GM21723 (cell line): ENCODE results near the gene ZC3H15.
A peak's percentile ranks its signal among the peaks of the same experiment; 100 is the strongest.
"Not testable (repeated sequence)": the region's sequence is repeated elsewhere in the genome, so short reads cannot be mapped to it uniquely, and the experiment has no call there.

Experiments
- ATAC-seq: cut with Tn5 transposase; IDR thresholded peaks from one replicate; pipeline ENCODE4 v1.9.1; 2021; ENCODE audit warnings: mild to moderate bottlenecking, moderate library complexity; ENCODE audit not compliant: unreplicated experiment

The ZC3H15 gene

DNA sequence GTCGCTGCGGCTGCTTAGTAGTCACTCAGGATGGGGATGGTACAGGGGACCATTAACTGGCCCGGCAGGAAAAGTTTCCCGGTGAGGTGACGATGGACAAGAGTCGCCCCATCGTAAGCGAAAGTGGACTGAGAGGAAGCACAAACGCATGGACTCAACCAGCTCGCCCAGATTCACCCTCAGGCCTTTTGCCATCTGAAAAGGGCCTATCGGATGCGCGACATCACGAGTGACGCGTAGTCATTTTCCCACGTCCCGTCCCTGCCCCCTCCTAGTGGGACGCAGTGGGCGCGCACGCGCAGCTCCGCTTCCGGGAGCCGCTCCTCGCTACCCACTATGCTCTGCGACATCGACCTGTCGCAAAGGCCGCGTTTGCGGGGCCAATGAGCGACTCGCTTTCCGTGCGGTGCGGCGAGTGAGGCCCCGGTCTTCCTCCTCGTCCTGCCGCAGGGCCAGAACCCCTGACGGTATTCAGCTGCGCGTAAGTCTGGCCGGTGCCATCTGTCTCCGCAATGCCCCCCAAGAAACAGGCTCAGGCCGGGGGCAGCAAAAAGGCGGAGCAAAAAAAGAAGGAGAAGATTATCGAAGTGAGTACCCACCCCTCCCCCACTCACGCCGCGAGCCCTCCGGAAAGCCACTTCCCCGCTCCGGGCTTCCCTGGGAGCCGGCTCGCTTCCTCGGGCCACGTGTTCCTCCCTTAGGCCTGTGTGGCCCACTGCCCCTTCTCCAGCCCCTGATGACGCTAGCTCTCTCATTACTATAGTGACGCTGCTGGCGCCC, at the start of gene ZC3H15:
ZC3H15 (plus strand) TSS at position 390 of the 780 bp plus-strand sequence; CDS start at position 513, 123 bp downstream.
- peak; percentile 85 for ATAC-seq

- ATAC-seq: no peak
Measured at GRCh38 chr2:186437719-186438118, 48.3 kb upstream of the ZC3H15 start.

DNA sequence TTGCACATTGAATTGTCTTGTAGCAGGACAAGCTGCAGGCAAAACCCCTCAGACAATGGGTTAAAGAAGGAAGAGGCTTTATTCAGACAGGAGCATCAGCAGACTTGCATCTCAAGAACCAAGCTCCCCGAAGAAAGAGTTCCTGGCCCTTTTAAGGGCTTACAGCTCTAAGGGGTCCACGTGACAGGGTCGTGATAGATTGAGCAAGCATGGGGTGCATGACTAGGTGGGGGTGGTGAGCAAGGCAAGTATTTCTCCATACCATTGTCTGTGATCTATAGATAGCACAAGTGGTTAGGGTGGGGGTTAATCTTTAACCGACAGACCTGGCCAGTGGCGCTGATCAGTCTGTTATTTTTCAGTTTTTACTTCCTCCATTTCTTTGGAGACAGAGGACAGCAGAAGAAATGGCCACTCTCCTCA, 46.4 kb upstream of the ZC3H15 start:
- not testable (repeated sequence) for ATAC-seq

- ATAC-seq: no peak
Measured at GRCh38 chr2:186440506-186440905, 45.6 kb upstream of the ZC3H15 start.

DNA sequence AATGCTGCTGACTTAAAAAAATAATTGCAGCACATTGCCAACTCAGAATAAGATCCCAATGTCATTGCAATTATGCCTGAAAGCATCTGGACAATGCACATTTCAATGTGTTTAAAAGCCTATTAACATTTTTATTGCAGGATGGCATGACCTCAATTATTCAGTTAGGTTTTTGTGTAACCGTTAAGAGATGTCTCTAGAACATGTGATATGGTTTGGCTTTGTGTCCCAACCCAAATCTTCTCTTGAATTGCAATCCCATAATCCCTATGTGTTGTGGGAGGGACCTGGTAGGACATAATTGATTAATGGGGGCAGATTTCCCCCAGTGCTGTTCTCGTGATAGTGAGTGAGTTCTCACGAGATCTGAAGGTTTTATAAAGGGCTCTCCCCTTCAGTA, 43.2 kb upstream of the ZC3H15 start:
- ATAC-seq: no peak

GRCh38 chr2:186443851-186444250, 42.2 kb upstream of the ZC3H15 start:
- ATAC-seq: no peak

DNA sequence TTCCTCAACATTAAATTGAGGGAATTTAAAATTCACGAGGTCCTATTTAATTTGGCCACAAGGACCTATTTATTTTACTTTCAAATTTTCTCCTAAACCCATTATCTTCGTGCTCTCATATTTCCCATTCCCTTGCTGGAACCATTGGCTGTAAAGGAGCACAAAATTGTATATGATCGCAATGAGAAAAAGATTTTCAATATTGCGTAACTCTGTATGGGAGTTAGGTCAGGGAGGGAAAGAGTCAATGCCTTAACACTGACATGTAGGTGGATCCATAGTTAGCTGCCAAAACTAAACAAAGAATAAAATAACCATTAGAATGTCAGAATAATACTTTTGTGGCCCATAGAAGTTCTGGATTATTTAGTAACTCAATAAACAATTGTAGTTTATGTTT, 40.6 kb upstream of the ZC3H15 start:
- ATAC-seq: no peak

DNA sequence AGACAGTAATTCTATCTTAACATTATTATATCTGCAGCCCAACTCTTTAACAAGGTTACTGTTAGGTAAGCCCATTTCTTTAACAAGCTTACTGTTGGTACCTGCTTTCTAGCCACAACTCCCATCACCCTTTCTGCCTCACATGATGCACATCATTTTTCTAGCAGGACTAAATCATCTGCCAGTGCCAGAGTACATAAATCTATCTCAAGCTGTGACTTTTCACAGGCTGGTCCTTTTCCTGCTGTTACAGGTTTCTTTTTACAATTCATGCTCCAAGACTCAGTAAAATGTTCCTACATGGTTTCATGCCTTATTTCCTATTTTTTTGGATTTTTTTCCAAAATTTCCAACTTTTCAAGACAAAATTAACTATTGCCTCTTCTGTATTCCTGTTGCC, 30.4 kb upstream of the ZC3H15 start:
- ATAC-seq: no peak

GRCh38 chr2:186456941-186457340, 29.1 kb upstream of the ZC3H15 start:
- ATAC-seq: no peak

DNA sequence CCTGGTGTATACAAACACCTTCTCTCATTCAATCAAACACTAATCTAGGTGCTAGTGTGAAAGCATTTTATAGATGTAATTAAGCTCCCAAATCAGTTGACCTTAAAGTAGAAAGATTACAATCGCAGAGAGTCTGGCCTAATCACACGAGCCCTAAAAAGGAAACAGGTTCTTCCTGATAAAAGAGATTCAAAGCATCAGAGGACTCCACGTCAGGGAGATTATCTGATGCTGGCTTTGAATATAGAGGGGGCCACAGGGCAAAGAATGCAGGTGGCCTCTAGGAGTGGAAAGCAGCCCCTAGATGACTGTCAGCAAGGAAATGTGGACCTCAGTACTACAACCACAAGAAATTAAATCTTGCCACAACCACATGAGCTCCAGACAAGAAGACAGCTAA, 28.2 kb upstream of the ZC3H15 start:
- no peak for ATAC-seq

GRCh38 chr2:186459009-186459408, 27.1 kb upstream of the ZC3H15 start:
- no peak for ATAC-seq

GRCh38 chr2:186460465-186460864, 25.6 kb upstream of the ZC3H15 start:
- ATAC-seq: peak; percentile 88

DNA sequence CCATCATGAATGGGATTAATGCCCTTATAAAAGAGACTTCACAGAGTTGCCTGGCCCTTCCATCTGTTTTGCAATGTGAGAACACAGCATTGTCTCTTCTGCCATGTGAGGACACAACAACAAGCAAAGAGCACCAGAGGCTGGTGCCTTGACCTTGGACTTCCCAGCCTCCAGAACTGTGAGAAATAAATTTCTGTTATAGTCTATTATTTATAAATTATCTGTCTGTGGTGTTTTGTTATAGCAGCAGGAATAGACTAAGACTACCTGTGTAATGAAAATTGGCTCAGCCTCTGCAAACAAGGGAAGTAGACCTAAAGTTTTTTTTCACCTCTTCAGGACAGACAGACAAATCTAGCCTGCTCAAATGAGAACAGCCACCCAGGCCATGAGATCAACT, 19.3 kb upstream of the ZC3H15 start:
- no peak for ATAC-seq

- ATAC-seq: no peak
Measured at GRCh38 chr2:186467421-186467820, 18.6 kb upstream of the ZC3H15 start.

GRCh38 chr2:186472722-186473493, 13.2 kb upstream of the ZC3H15 start:
- ATAC-seq: not testable (repeated sequence)

DNA sequence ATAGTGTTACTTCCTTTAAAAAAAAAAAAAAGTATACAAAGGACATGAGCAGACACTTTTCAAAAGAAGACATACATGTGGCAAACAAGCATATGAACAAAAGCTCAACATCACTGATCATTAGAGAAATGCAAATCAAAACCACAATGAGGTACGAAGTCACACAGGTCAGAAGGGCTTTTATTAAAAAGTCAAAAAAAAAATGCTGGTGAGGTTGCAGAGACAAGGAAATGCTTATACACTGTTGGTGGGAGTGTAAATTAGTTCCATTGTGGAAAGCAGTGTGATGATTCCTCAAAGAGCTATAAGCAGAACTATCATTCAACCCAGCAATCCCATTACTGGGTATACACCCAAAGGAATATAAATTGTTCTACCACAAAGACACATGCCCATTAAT, 11.8 kb upstream of the ZC3H15 start:
- ATAC-seq: not testable (repeated sequence)

DNA sequence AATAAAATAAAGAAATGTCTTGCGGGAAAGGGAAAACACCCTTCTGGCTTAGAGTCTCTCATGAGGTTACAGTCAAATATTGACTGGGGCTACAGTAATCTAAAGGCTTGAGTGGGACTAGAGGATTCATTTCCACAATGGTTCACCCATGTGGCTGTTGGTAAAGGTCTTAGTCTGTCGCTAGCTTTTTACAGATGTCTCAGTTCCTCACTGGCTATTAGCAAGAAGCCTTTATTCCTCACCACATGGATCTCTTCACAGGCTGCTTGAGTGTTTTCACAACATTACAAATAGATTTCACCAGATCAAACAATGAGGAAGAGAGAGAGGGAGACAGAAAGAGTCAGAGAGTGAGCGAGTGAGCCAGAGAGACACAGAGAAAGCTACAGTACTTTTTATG, 8.3 kb upstream of the ZC3H15 start:
- no peak for ATAC-seq

GRCh38 chr2:186480991-186481390, 5.1 kb upstream of the ZC3H15 start:
- no peak for ATAC-seq

GRCh38 chr2:186484062-186484735, 1.9 kb upstream of the ZC3H15 start:
- ATAC-seq: no peak

- no peak for ATAC-seq
Measured at GRCh38 chr2:186485576-186485870, 537 bp upstream of the ZC3H15 start.

GRCh38 chr2:186486651-186487647, 889 bp downstream of the ZC3H15 start:
- ATAC-seq: no peak
